ENCODE results near the gene IBA57.

IBA57 gene

DNA sequence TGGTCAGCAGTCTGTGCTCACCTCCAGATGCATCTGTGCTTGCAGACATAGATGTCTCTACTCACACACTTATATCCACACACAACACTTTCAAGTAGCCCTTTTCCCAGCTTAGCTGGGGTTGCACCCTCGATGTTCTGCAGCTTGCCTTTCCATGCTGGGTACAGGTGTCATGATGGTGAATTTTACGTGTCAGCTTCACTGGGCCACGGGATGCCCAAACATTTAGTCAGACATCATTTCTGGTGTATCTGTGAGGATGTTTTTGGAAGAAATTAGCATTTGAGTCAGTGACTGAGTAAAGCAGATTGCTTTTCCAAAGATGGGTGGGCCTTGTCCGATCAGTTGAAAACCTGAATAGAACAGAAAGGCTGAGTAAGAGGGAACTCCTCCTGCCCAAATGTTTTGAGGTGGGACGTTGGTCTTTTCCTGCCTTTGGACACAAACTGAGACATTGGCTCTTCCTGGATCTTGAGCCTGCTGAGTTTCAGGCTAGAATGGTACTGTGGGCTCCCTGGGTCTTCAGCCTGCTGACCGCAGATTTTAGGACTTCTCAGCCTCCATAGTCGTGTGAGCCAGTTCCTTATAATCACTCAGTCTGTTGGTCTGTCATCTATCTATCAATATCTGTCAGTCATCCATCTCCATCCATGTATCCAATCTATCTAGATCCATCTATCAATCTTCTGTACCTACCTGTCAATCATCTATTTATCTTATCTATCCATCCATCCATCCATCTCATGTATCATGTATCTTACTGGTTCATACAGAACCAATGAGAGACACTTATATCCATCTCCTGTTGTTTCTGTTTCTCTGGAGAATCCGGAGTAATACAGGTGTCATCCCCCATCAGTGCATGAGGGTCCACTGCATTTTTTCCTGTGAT is 29.6 kb downstream of the IBA57 start:
- DNase-seq = peak; percentile 14

DNA sequence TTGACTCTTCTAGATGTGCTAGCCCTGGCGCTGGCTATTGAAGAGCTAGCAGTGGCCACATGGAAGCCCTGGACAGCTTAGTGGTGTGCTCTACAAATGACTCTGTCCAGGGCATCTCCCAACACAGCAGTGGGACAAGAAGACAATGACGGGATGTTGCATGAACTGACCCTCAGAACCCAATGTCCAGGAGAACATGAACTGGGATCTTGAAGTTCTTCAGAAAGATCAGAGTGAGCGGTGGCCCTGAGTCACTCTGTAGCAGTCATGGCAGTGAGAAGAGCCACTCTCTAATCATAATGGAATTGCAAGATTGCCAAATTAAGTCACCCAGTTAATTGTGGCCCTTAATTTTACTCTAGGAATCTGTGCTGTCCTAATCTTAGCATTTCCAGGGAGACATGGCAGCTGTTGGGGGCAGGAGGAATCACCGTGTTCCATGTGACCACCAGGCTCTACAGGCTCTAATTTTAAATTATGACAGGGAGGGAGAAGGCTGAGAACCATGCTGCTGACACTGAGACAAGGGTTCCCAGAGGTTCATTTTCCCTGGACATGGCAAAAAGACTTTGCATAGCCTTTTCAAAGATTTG is 32.0 kb downstream of the IBA57 start:
- DNase-seq = peak; percentile 8

DNA sequence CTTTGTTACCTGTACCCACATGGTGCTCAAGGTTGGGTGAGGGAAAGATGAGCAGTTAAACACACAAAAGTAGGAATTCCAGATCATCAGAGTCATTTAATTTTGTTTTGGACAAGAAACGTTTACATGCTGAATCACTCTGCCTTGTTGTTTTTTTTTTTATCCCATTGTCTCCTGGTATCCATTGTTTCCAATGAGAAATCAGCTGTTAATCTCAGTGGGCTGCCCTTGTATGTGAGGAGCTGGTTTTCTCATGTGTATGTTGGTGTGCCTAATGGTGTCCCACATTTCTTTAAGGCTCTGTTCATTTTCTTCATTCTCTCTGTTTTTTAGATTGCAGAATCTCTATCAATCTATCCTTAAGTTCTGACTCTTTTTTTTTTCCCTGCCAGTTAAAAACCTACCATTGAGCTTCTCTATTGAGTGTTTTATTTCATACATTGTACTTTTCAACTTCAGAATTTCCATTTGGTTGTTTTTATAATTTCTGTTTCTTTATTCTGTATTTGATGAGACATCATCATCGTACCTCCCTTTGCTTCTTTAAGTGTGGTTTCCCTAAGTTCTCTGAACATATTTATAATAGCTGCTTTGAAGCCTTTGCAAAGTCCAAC is 33.5 kb downstream of the IBA57 start:
- no peak for DNase-seq

DNA sequence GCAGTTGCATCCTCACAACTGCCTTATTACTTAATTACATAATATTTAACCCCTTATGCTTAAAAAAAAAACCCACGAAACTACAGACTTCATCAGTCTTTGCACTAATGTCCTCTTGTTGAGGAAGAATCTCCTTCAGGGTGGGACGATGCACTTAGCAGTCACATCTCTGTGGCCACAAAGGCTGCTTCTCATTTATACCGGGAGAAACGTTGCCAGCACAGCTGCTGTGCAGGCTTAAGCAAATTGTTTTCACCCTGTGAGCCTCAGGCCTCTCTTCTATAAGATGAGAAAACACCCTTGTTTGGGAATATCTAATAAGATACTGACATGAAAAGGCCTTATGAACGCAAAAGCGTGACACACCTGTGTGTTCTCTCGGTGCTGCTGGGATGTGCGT is 39.4 kb downstream of the IBA57 start:
- DNase-seq = peak; percentile 13

DNA sequence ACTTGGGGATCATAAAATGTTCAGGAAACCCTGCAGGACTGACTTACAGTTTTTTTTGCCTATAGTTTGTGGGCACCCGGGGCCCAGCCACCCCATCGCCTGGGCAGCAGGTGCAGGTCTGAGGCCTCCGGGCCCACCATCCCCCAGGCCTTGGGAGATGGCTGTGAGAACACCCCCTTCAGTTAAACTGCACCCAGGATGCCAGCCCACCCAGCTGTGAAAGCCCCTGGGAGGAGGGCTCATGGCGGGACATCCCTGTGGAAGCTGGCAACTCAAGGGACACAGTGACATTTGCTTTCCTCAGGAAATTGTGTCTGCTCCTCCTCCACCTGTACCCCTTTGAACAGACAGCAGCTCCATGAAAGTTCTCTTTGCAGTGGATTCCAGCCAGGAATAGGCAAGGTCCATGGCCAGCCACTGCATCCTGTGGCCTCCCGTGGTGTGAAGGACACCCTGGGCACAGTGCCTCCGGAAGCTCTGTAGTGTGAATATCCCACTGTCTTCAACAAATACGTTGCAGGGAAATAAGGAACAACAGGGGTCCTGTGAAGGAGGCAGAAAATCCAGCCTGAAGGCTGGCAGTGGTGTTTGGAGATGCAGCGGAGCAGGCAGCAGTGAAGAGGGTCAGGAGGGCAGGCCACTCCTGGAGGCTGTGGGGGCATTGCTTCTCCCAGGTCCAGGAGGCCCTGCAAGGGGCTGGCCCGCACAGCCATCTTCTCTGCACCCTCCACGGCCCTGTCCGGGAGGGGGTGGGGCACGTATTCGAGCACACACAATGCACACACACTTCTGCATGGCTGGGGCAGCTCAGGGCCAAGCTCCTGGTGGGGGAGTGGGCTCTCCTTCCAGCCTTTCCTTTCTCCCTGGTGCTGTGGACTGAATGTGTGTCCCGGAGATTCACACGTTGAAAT is 40.2 kb downstream of the IBA57 start:
- peak; percentile 14 for DNase-seq

DNA sequence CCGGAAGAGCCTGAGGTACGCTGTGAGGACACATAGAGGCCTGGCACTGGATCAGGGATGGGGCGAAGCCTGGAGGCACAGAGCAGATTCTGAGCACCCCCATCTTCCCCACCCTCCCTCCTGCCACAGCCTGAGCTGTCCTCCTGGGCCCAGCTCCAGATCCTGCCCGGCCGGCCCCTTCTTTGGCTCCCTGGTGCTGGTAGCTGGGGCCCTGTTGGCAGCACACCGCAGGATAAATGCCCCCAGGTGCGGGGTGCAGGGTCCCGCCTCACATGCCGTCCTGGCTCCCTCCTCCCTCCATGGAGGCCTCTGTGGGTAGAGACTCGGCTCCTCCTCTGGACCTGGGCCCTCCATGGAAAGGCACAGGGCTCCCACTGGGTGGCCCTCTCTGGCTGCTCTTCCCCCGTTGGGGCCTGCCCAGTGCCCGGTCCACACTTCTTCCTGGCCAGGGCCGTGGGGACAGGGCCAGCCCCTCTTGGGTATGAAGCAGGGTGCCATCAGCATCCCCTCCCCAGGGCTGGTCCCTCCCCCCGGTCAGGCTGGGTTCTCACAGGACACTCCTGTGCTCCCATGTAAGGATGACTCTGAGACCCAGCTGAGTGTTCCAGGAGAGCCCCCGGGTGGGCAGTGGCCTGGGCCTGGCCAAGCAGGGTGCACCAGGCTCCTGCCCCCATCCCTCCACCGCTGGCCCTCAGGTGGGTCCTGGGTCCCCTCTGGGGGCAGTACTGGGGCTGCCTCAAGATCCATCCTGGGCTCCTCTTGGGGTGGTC is 41.2 kb downstream of the IBA57 start:
- peak; percentile 27 for DNase-seq

DNA sequence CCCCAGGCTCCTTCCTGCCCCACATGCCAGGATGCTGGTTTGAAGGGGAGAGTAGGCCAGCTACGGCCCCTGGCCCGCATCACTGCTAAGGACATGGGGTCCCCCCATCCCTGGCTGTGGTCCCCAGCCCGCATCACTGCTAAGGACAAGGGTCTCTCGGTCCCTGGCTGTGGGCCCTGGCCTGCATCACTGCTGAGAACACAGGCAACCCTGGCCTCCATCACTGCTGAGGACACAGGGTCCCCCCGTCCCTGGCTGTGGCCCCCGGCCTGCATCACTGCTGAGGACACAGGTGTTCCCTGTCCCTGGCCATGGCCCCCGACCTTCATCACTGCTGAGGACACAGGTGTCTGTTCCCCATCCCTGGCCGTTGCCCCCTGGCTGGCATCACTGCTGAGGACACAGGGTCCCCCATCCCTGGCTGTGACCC is 41.8 kb downstream of the IBA57 start:
- DNase-seq = no peak

DNA sequence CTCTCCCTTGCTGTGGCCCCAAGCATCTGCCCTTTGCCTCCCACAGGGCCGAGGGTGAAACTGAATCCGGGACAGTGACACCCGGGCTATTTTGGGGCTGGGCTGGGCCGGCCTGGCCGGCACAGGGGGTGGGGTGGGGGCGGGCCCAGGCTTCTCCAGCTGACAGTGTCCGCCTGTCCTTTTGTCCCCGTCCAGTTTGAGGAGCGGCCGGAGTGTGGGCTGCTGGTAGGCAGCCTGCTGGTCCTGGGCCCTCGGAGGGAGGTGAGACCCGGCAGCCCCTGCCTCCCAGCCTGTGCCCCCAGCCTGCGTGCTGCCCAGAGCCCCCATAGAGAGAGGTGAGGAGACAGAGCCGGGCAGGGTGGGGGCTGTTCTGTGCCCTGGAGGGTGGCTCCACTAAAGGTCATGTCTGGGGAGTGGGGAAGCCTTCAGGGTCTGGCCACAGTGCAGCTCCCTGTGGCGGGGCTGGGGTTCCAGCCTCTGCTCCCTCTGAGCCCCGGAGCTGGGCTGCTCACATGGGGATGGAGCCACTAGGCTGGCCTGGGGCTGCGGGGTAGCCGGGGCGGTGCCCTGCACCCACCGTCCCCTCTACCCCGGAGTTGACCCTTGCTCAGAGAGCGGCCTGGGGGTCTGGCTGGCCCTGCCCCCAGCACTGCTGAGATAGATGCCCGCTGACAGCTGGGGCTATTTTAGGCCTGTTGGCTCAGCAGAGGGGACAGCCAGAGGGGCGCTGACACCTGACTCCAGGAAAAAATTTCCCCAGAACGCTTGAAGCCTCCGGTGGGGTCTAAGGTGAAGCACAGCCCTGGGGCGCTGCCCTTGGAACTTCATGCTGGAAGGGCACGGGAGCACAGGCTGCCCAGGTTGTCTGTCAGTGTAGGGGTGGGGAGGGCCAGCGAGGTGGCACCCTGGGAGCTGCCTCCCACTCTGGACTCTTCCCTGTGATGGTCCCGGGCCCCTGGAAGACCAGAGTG is 42.5 kb downstream of the IBA57 start, which contains the start of gene OBSCN:
OBSCN (plus strand) TSS at position 194 of the 971 bp plus-strand sequence. CDS start 3,740 bp downstream, outside the sequence.
- DNase-seq = no peak

DNA sequence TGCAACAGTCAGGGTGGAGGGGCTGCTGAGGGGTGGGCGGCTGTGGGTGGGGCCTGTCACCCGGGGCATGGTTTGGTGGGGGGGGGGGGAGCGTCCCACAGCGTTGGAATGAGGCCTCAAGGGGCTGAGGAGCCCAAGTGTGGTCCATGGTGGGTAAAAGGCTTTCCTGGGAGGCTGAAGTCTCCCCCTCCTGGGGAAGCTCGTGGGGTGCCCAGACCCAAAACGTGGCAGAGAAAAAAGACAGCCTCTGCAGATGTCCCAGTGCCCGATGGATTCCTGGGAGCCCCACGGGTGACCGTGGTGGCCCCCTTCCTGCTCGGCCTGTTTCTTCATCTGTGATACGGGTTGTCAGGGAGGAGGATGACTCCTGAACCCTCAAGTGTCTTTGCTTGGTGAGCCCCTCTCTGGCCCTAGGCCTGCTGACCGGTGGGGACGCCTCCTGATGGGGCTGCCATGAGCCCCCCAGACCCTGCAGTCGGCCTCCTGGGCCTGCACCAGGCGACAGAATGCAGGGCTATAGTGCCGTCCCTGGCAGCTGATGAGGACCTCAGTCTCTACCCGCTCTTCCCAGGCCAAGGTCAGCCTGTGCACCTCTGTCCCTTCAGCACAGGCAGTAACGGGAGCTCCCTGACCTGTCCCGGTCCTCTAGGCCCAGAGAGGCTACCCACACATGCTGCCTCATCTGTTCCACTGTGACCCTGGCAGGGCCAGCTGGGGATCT is 43.4 kb downstream of the IBA57 start:
- no peak for DNase-seq

DNA sequence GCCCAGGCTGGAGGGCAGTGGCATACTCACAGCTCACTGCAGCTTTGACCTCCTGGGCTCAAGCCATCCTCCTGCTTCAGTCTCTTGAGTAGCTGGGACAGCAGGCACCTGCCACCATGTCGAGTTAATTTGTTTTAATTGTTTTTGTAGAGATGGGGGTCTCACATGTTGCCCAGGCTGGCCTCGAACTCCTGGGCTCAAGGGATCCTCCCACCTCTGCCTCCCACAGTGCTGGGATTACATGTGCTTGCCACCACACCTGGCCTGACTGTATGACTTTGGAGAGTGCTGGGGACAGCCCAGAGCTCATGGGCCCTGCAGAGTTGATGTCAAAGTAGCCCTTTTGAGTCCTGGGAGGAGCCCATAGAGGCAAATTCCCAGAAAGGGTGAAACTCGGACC is 44.1 kb downstream of the IBA57 start:
- DNase-seq = no peak

DNA sequence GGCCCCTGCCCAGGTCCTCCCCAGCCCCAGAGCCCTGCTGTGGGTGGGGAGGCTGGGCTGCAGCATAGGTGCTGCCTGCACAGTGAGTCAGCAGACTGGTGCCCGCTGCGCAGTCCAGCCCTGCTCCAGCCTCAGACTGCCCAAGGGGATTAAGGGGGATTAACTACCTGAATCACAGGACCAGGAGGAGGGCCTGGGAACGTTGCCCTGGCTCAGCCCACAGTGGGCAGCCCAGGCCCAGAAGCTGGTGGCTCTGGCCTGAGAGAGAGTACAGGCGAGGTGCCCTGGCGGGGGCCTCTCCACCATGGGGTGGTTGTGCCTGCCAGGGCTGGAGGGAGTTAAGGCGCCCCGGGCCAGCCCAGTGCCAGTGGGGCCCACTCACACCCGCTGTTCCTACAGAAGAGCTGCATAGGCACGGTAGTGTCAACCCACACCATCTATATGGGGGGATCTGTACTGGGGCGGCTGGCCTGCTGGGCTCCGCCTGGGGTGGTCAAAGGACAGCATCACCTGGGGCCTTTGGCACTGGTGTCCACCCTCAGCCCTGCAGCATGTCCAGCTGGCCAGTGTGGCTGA is 44.6 kb downstream of the IBA57 start:
- DNase-seq = no peak

DNA sequence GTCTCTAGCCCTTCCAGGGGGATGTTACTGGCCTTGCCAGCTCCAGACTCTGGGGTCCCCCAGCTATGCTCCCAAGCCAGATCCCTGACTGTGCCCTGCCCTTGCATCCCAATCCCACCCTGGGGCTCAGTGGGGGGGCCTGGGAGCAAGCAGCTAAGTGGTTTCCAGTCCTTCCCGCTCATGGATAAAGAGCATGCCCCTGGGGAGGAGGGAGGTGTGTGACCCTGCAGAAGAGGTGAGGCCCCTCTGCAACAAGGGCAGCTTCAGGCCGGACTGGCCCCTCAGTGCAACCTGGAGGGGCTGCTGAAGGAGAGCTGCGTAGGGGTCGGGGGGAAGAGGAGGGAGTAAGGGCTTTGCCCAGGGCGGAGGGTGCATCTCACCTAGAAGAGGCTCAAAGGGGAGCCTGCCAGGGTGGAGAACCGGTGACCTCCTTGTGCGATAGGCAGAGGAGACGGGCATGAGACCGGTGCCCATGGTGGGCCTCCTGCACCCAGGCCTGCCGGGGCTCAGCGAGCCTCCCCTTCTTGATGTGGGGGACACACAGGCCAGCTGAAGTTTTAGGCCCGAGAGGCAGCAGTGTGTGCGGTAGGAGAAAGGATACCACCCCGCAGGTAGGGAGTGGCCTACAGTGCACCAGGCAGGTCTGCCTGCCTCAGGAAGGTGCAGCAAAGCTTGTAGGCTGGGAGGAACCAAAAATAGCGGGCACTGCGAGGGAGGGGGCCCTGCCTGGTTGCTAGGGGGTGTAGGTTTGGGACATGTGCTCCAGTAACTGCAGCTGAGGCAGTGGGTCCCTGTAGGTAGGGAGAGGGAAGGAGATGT is 45.3 kb downstream of the IBA57 start:
- DNase-seq = no peak

DNA sequence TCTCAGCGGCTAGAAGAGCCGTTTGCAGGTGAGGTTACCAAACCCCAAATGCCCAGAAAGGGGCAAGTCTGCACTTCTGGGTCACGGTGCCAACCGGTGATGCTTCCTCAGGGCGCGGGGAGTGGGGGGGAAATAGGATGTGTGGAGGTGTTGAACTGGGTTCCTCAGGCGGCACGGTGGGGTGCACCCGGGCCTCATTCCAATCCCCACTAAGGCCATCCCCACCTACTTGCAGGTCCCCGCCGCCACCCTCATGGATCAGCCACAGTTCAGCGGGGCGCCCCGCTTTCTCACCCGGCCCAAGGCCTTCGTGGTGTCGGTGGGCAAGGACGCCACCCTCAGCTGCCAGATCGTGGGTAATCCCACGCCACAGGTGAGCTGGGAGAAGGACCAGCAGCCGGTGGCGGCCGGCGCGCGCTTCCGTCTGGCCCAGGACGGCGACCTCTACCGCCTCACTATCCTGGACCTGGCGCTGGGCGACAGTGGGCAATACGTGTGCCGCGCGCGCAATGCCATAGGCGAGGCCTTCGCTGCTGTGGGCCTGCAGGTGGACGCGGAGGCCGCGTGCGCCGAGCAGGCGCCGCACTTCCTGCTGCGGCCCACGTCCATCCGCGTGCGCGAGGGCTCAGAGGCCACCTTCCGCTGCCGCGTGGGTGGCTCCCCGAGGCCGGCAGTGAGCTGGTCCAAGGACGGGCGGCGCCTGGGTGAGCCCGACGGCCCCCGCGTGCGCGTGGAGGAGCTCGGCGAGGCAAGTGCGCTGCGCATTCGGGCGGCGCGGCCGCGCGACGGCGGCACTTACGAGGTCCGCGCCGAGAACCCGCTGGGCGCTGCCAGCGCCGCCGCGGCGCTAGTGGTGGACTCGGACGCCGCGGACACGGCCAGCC is 46.2 kb downstream of the IBA57 start:
- no peak for DNase-seq

DNA sequence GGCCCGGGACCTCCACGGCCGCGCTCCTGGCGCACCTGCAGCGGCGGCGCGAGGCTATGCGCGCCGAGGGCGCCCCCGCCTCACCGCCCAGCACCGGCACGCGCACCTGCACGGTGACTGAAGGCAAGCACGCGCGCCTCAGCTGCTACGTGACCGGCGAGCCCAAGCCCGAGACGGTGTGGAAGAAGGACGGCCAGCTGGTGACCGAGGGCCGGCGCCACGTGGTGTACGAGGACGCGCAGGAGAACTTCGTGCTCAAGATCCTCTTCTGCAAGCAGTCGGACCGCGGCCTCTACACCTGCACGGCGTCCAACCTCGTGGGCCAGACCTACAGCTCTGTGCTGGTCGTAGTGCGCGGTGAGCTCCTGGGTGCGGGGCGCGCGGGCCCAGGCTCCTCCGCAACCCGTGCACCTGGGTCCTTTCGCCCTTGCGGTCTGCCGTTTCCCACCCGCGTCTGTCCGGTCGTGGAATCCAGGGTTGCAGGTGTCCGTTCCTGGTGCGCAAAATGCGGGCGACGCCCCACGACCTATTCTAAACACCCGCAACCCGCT is 46.9 kb downstream of the IBA57 start:
- no peak for DNase-seq

DNA sequence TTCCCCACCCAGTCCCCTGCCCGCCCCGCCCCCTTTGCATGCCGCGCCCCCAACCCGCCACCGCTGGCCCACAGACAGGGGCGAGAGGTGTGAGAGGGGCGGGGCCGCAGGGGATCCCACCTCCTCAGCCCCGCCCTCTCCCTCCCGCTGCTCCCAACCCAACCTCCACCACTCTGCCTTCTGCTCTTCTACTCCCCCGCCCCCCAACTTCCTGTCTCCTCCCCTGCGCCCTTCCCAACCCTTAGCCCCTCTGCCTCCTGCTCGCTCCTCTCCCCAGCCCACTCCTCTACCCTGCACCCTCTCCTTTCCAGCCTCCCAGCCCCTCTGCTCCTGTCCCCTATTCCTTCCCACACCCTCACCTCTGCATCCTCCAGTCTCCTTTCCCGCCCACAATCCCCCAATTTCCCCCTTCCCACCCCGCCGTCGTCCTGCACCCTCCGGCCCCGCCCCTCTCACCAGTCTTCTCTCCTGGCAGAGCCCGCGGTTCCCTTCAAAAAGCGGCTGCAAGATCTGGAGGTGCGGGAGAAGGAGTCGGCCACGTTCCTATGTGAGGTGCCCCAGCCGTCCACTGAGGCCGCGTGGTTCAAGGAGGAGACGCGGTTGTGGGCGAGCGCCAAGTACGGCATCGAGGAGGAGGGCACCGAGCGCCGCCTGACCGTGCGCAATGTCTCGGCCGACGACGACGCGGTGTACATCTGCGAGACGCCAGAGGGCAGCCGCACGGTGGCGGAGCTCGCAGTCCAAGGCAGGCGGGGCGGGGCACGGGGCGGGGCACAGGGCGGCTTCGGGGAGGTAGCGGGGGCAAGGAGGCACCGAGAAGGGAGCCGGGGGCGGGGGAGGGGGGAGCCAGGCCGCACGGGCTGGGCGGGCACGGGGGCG is 47.6 kb downstream of the IBA57 start:
- DNase-seq = peak; percentile 83
